IPS DF 6.9 (cell line): ENCODE results near the gene GNAT1.
"Not testable (repeated sequence)": the region's sequence is repeated elsewhere in the genome, so short reads cannot be mapped to it uniquely, and the experiment has no call there.

Experiments used
- DNase-seq: peaks from one replicate; pipeline ENCODE4 v3.0.0-alpha.2; 2013; ENCODE audit warnings: low read depth, low spot score
- H3K27ac ChIP-seq: one replicate; pipeline ENCODE4 v1.5.1; 2013; ENCODE audit warnings: low read length, control low read depth
- H3K27me3 ChIP-seq: 2 replicates; pipeline ENCODE4 v1.6.1; 2013; ENCODE audit warnings: mild to moderate bottlenecking, low read length; ENCODE audit not compliant: control insufficient read depth, insufficient read depth
- H3K36me3 ChIP-seq: 2 replicates; pipeline ENCODE4 v1.6.1; 2013; ENCODE audit warnings: low read length; ENCODE audit not compliant: control insufficient read depth, insufficient read depth
- H3K4me1 ChIP-seq: 2 replicates; pipeline ENCODE4 v1.6.1; 2013; ENCODE audit warnings: low read length; ENCODE audit not compliant: control insufficient read depth, insufficient read depth
- H3K4me3 ChIP-seq: 2 replicates; pipeline ENCODE4 v1.5.1; 2013; ENCODE audit warnings: mild to moderate bottlenecking, low read length
- H3K9me3 ChIP-seq: 2 replicates; pipeline ENCODE4 v1.6.1; 2013; ENCODE audit warnings: low read length, inconsistent platforms; ENCODE audit not compliant: control insufficient read depth, insufficient read depth
- WGBS: extraction: QIAGEN DNeasy Blood & Tissue Kit; methylation state at CpG from one replicate; pipeline ENCODE4 v1.1.7; 2013; ENCODE audit warnings: mixed read lengths, missing lambda C conversion rate; ENCODE audit not compliant: insufficient read length, insufficient coverage; 5-methylcytosine and 5-hydroxymethylcytosine counted together

Gene GNAT1

DNA sequence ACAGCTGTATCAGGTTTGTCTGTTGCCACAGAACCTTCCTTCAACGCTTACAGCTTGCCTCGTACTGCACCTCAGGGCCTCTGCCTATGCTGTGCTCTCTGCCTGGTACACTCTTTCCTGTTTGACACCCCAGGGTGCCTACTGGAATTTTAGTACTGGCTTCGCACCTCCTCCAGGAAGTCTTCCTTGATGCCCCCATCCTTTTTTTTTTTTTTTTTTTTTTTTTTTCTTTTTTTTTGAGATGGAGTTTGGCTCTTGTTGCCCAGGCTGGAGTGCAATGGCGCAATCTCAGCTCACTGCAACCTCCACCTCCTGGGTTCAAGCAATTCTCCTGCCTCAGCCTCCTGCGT lies 19.9 kb downstream of the GNAT1 start:
- not testable (repeated sequence) for DNase-seq, H3K36me3 ChIP-seq, H3K9me3 ChIP-seq, H3K27ac ChIP-seq, H3K4me1 ChIP-seq, H3K4me3 ChIP-seq, H3K27me3 ChIP-seq
- WGBS: no CpG with 5 or more reads among the region's 5 CpGs

DNA sequence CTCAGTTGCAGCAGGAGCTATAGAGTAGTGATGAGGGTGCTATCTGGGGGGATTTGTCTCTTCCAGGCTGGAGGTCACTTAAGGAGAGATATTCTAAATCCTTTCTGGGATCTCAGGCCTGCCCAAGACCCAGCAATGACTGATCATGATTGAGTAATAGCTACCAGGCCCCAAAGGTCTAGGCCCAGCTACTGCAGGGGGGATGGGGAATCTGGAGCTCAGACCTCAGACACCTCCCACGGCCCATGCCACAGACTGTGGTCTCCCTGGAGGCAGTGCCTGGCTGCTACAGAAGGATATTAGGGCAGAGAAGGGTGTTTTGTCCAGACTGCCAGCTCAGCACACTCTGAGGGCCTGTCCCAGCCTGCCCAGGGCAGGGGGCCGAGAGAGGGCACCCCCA lies 20.5 kb downstream of the GNAT1 start:
- Histone ChIP-seq H3K9me3 (no peaks in the 10 kb centered on the region), H3K36me3 (no peaks in the 10 kb centered on the region), H3K27ac (no peak overlapping the region), H3K4me1 (peaks cover 2% of the 10 kb centered on the region; the same call in 1 of the 2 replicates), H3K4me3 (no peak overlapping the region), H3K27me3 (no peaks in the 10 kb centered on the region)
- DNase-seq: no peak
- WGBS: no CpG with 5 or more reads among the region's 2 CpGs

- Histone ChIP-seq H3K27ac (no peak overlapping the region), H3K4me3 (no peak overlapping the region), H3K27me3 (no peaks in the 10 kb centered on the region), H3K36me3 (no peaks in the 10 kb centered on the region), H3K9me3 (no peaks in the 10 kb centered on the region), H3K4me1 (peaks cover 2% of the 10 kb centered on the region; the same call in 1 of the 2 replicates)
- no CpG with 5 or more reads among the region's 4 CpGs for WGBS
- DNase-seq: no peak
These were observed 21.1 kb downstream of the GNAT1 start for GRCh38 chr3:50212502-50212901.

DNA sequence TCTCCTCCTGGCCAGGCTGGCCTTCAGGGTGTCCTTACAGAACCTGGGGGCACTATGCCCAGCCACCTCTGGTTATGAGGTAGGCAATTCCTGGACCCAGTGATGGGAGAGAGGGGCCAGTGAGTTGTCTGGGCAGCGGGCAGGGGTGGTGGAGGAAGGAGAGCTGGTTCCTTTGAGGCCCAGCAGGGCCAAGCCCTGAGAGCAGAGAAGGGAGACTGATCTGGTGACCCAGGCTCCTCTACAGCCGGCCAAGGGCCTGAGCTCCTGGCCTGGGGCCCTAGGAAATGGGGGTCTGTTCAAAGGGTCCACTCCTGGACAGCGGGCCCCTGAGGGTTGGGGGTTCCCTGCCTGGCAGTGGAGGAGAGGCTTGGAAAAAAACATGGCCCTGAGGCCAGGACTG lies 21.6 kb downstream of the GNAT1 start:
- DNase-seq: no peak
- Histone ChIP-seq H3K36me3 (no peaks in the 10 kb centered on the region), H3K4me3 (no peak overlapping the region), H3K4me1 (peaks cover 2% of the 10 kb centered on the region; the same call in 1 of the 2 replicates), H3K27me3 (no peaks in the 10 kb centered on the region), H3K27ac (no peak overlapping the region), H3K9me3 (no peaks in the 10 kb centered on the region)
- no CpG with 5 or more reads among the region's 3 CpGs for WGBS

DNA sequence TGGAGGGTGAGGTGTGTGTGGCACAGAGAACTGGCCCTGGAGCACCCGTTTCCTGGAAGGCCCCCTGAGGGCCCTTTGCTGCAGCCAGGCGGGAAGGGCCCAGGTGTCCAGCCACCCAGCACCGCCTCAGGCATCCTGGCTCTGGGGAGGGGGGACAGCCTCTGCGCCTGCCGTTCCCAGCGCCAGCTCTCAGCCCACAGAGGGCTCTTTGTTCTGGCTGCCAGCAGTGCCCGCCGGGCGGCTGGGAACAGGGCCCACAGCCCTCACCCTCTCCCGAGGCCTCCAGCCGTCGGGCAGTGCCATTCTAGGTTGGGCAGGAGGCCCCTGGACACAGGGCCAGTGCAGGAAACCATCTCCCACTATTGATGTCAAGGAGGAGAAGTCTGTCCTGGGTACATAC lies 22.0 kb downstream of the GNAT1 start:
- no peak overlapping the region for H3K27ac ChIP-seq
- H3K4me1 ChIP-seq: peaks cover 2% of the 10 kb centered on the region; the same call in 1 of the 2 replicates
- H3K4me3 ChIP-seq: no peak overlapping the region
- no peaks in the 10 kb centered on the region for H3K27me3 ChIP-seq
- no CpG with 5 or more reads among the region's 12 CpGs for WGBS
- DNase-seq: no peak
- H3K9me3 ChIP-seq: no peaks in the 10 kb centered on the region
- H3K36me3 ChIP-seq: no peaks in the 10 kb centered on the region; the same call in 1 of the 2 replicates

DNA sequence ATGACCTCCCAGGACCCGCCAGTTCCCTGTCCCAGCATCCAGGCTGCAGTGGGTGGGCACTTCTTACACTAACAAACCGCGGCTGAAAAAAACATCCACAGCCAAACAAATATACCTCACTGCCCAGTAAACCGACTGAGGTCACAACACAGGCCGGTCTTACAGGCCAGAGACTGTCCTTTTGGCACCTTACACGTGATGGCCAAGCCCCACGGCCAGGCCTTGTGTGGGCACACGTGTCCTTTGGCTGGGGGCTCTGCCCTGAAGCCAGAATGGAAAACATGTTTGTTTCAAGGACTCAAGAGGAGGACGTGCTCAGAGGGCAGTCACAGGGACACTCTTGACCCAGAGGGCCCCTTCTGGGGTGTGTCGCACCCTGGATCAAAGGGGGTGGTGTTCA lies 23.4 kb downstream of the GNAT1 start:
- DNase-seq: no peak
- no peaks in the 10 kb centered on the region; the same call in 1 of the 2 replicates for H3K36me3 ChIP-seq
- H3K9me3 ChIP-seq: no peaks in the 10 kb centered on the region
- peaks cover 2% of the 10 kb centered on the region; the same call in 1 of the 2 replicates for H3K4me1 ChIP-seq
- no peaks in the 10 kb centered on the region for H3K27me3 ChIP-seq
- H3K4me3 ChIP-seq: no peak overlapping the region
- H3K27ac ChIP-seq: no peak overlapping the region
- WGBS: no CpG with 5 or more reads among the region's 10 CpGs

- no peaks in the 10 kb centered on the region; the same call in 1 of the 2 replicates for H3K36me3 ChIP-seq
- no peaks in the 10 kb centered on the region for H3K9me3 ChIP-seq
- no peak for DNase-seq
- H3K4me3 ChIP-seq: no peak overlapping the region
- H3K27me3 ChIP-seq: no peaks in the 10 kb centered on the region
- WGBS: no CpG with 5 or more reads among the region's 9 CpGs
- H3K4me1 ChIP-seq: peaks cover 2% of the 10 kb centered on the region; the same call in 1 of the 2 replicates
- no peak overlapping the region for H3K27ac ChIP-seq
These were observed 24.1 kb downstream of the GNAT1 start for GRCh38 chr3:50215529-50215928.

- H3K27ac ChIP-seq: no peak overlapping the region
- no CpG with 5 or more reads among the region's 10 CpGs for WGBS
- H3K36me3 ChIP-seq: no peaks in the 10 kb centered on the region; the same call in 1 of the 2 replicates
- no peak for DNase-seq
- H3K27me3 ChIP-seq: no peaks in the 10 kb centered on the region
- no peaks in the 10 kb centered on the region; the same call in 1 of the 2 replicates for H3K4me1 ChIP-seq
- H3K9me3 ChIP-seq: no peaks in the 10 kb centered on the region
- no peak overlapping the region for H3K4me3 ChIP-seq
These were observed 26.3 kb downstream of the GNAT1 start for GRCh38 chr3:50217681-50218080.

DNA sequence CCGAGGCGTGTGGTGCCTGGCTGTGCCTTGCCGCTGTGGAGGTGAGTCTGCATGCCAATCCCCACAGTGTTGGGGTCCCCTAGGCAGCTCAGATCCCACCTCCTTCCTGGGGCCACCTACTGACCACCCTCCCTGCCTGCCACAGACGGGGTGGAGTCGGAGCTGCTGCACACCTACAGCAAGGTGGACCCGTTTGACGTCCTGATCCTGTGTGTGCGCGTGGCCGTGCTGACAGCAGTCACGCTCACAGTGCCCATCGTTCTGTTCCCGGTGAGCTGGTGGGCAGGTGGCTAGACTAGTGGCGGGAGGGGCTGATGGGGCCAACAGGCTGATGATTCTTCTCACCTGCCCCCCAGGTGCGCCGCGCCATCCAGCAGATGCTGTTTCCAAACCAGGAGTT lies 27.0 kb downstream of the GNAT1 start:
- Histone ChIP-seq H3K4me3 (no peak overlapping the region), H3K36me3 (no peaks in the 10 kb centered on the region; the same call in 1 of the 2 replicates), H3K4me1 (no peaks in the 10 kb centered on the region; the same call in 1 of the 2 replicates), H3K9me3 (no peaks in the 10 kb centered on the region), H3K27ac (no peak overlapping the region), H3K27me3 (no peaks in the 10 kb centered on the region)
- WGBS: no CpG with 5 or more reads among the region's 17 CpGs
- no peak for DNase-seq

DNA sequence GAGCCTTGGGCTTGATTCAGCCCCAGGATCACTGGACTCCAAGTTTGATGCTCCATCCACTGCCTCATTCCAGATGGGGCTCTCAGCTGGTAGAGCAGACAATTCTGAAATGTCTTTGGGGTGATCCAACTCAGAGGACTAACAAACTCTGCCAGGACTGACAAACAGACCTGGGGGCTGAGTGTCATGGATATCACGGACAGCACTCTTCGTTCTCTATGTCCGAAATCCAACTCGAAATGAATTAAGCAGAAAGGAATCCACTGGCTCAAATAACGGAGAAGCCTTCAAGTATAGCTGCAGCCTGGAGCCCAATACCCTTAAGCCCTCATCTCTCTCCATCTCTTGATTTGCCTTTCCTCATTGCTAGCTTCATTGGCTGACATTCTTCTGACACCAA lies 27.9 kb downstream of the GNAT1 start:
- no CpG with 5 or more reads among the region's 5 CpGs for WGBS
- Histone ChIP-seq H3K9me3 (no peaks in the 10 kb centered on the region), H3K27ac (no peak overlapping the region), H3K36me3 (no peaks in the 10 kb centered on the region; the same call in 1 of the 2 replicates), H3K27me3 (no peaks in the 10 kb centered on the region), H3K4me1 (no peaks in the 10 kb centered on the region; the same call in 1 of the 2 replicates), H3K4me3 (no peak overlapping the region)
- DNase-seq: no peak

- Histone ChIP-seq H3K4me1 (no peaks in the 10 kb centered on the region; the same call in 1 of the 2 replicates), H3K4me3 (no peak overlapping the region), H3K27ac (no peak overlapping the region), H3K27me3 (no peaks in the 10 kb centered on the region), H3K9me3 (no peaks in the 10 kb centered on the region), H3K36me3 (no peaks in the 10 kb centered on the region; the same call in 1 of the 2 replicates)
- no peak for DNase-seq
- no CpG with 5 or more reads among the region's 6 CpGs for WGBS
These were observed 28.7 kb downstream of the GNAT1 start for GRCh38 chr3:50220109-50220508.
